SK-N-SH (cell line): Measurements from ENCODE around the gene IFT122.
"Not testable (repeated sequence)": the region's sequence is repeated elsewhere in the genome, so short reads cannot be mapped to it uniquely, and the experiment has no call there.

ENCODE experiments used
- CHD2 ChIP-seq: fragments of 150-350 bp; IDR thresholded peaks from 2 replicates; pipeline ENCODE4 v1.6.1; 2018; ENCODE audit warnings: low read length; ENCODE audit not compliant: partially characterized antibody
- CTCF ChIP-seq: fragments of 200-600 bp; sonication (generic); IDR thresholded peaks from 2 replicates; pipeline ENCODE4 v1.6.1; 2017; ENCODE audit warnings: antibody characterized with exemption, mild to moderate bottlenecking, moderate library complexity
- EP300 ChIP-seq, 2 experiments: IDR thresholded peaks; 2 replicates each; pipeline versions ENCODE4 v1.4.0 to v1.6.1; 2012; ENCODE audit warnings: borderline replicate concordance in 1 of 2, low read depth in 1 of 2, low read length in 1 of 2
- FOXM1 ChIP-seq: IDR thresholded peaks from 2 replicates; pipeline ENCODE4 v1.4.0; 2012; ENCODE audit warnings: low read depth, mild to moderate bottlenecking
- GABPA ChIP-seq: IDR thresholded peaks from 2 replicates; pipeline ENCODE4 v1.4.0; 2012; ENCODE audit warnings: low read depth, mild to moderate bottlenecking
- GATA2 ChIP-seq: sonication (generic); formaldehyde crosslinking; IDR thresholded peaks from 2 replicates; pipeline ENCODE4 v1.5.0; 2020; ENCODE audit warnings: mild to moderate bottlenecking, missing genetic modification reagents
- NFIC ChIP-seq: IDR thresholded peaks from 2 replicates; pipeline ENCODE4 v1.4.0; 2012; ENCODE audit warnings: borderline replicate concordance
- POLR2AphosphoS5 ChIP-seq: IDR thresholded peaks from 2 replicates; pipeline ENCODE4 v1.6.1; 2012; ENCODE audit warnings: low read depth, low read length
- RAD21 ChIP-seq: IDR thresholded peaks from 2 replicates; pipeline ENCODE4 v1.6.1; 2012; ENCODE audit warnings: mild to moderate bottlenecking, low read length
- REST ChIP-seq: IDR thresholded peaks from 2 replicates; pipeline ENCODE4 v1.6.1; 2012; ENCODE audit warnings: mild to moderate bottlenecking, low read depth, low read length, moderate library complexity
- SIN3A ChIP-seq: IDR thresholded peaks from 2 replicates; pipeline ENCODE4 v1.6.1; 2012; ENCODE audit warnings: low read depth, mild to moderate bottlenecking, low read length, moderate library complexity, borderline replicate concordance

- not testable (repeated sequence) for TF ChIP-seq NFIC; GATA2; CTCF; CHD2; RAD21; EP300 (IDR thresholded peaks at IDR 0.05; ENCODE audit: borderline replicate concordance in 1 of 2, low read depth in 1 of 2, low read length in 1 of 2); SIN3A; POLR2AphosphoS5; GABPA; REST; FOXM1
Measured at GRCh38 chr3:129515821-129516432, 75.9 kb downstream of the IFT122 start.
